Inferior parietal cortex (tissue), 1 donor: ENCODE measurements around the gene EARS2.
"Not testable (repeated sequence)": the region's sequence is repeated elsewhere in the genome, so short reads cannot be mapped to it uniquely, and the experiment has no call there.

Experiments used
- DNase-seq: peaks from one replicate; pipeline ENCODE4 v3.0.0-alpha.2; 2016; ENCODE audit errors: extremely low spot score

The EARS2 gene

DNA sequence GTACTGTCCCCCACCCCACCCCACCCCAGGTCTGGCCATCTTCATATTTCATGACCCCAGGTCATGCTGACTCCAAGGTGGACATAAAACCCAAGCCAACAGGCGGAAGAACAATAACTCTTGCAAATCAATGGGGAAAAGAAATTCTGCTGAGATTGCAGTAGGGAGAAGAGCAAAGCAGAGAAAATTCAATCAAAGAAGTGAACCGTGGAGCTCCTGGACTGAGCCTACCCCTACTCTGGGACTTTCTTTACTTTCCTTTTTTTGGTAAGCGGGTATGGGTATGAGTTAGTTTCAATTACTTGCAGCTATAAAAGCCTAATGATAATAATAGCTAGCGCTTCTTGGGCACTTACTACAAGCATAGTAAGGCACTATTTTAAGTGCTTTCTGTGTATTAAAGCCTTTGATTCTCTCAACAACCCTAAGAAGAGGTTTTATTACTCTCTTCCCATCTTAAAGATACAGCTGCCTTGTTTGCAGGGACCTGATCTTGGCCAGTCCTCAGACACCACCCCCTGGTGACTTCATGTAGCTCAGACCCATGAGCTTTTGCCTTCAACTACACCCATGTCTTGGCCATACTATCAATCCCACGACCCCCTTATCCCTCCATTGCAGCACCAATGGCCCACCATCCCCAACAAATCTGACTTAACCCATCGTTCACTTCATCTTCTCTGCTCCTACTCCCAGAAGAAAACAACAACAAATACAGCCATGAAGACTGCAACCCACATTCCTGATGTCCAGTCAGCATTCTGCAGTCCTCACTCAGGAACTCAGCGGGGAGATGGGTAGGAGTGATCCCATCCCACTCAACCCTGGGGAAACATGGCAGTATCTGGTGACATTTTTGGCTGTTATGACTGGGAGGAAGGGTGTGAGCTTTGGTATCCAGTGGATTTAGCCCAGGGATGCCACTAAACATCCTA is 51.2 kb downstream of the EARS2 start:
- no peak for DNase-seq

GRCh38 chr16:23505180-23505665 is 51.9 kb downstream of the EARS2 start:
- DNase-seq: no peak

GRCh38 chr16:23504453-23505179 is 52.5 kb downstream of the EARS2 start:
- no peak for DNase-seq

DNA sequence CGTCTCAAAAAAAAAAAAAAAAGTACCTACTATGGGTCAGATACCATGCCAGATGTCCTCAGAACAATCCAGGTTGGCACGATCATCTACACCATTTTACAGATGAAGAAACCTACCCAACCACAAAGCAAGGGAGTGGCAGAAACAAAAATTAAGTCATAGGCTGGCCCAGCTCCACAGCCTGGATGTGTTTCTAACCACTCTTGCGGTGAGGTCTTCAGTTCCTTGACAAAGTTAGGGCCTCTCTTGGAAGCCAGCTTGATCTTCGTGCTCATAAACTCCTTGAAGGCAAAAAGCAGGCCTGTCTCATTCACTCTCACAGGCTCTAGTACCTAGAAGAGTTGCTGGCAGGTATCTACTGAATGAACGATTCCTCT is 53.1 kb downstream of the EARS2 start:
- DNase-seq: no peak

DNA sequence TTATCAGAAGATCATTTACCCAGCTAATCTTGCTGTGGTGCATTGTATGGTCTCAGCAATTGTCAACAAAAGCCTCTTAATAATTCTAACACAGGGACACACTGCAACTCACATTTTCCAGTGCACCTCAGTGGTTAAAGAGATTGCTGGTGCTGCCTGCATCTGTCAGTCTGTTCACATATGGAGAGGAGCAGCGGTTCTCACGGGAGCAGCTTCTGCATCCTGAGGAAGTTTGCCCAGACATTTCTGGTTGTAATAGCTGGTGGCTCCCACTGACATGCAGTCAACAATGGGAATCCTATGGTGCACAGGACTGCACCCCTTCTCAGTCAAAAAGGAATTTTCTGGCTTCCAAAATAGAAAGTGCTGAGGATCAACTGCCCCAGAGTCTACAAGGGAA is 54.7 kb downstream of the EARS2 start:
- no peak for DNase-seq

DNA sequence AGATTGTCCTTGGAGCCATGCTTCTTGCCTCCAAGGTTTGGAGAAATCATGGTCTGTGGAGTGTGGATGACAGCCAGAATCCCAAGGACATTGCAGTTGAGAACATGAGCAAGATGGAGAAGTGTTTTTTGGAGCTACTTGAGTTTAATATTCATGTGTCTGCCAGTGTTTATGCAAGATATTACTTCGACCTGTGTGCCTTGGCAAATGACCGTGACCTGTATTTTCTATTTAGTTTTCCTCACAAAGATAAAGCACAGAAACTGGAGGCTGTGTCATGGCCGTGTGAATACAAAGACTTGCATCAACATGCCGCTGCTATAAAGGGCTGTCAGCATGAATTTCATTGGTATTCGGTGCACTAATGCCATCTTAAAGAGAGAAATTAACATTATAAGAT is 55.9 kb downstream of the EARS2 start:
- DNase-seq: no peak

- DNase-seq: no peak
Measured at GRCh38 chr16:23500862-23501225, 56.3 kb downstream of the EARS2 start.

GRCh38 chr16:23500212-23500861 is 56.8 kb downstream of the EARS2 start:
- no peak for DNase-seq

- DNase-seq: no peak
Measured at GRCh38 chr16:23499801-23500200, 57.3 kb downstream of the EARS2 start.

DNA sequence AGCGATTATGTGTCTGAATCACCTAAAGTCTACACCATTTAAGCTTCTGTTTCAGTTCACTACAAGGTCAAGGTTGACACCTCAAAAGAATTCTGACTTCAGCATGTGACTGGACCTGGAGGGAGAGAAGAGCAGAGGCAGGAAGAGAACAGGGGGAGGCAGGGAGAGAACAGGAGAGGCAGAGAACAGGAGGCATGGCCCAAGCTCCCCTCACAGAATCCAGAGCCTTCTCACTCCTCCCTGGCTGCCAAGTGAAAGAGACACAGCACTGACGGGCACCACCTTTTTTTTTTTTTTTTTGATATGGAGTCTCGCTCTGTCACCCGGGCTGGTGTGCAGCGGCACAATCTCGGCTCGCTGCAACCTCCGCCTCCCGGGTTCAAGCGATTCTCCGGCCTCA is 58.3 kb downstream of the EARS2 start:
- no peak for DNase-seq

DNA sequence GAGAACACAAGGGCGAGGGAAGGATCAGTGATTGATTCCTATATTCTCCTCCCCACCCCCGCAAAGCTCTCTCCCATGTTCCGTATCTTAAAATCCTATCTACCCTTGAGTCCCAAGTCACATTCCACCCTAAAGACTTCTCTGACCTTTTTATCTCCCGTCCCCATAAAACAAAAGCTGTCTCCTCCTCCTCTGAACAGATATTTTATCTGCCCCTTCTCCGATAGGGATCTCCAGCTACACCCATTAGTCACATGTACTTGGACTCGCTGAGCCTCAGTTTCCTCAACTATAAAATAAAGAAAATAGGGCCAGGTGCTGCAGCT is 59.6 kb downstream of the EARS2 start:
- DNase-seq: no peak

DNA sequence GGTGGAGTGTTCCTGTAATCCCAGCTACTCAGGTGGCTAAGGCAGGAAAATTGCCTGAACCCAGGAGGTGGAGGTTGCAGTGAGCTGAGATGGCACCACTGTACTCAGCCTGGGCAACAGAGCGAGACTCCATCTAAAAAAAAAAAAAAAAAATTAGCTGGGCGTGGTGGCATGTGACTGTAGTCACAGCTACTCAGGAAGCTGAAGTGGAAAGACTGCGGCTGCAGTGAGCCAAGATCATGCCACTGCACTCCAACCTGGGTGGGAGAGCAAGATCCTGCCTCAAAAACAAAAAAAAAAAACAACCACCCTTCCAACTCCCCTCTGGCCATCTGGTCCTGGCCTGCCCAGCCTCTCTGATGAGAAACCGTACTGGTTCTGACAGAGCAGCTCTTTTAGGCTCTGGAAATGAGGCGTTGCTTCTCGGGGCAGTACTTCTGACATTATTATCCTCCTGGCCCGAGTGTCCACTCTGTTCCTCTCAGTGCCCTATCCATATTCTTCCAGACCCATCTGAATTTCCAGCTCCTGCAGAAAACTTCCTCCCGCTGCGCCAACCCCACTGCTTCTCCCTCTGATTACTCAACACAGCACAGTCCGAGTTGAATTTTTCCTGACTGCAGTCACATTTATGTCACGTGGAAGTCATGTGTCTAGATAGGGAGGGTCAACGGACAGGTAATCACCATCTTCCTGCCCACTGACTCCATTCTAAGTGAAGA is 60.2 kb downstream of the EARS2 start:
- no peak for DNase-seq

DNA sequence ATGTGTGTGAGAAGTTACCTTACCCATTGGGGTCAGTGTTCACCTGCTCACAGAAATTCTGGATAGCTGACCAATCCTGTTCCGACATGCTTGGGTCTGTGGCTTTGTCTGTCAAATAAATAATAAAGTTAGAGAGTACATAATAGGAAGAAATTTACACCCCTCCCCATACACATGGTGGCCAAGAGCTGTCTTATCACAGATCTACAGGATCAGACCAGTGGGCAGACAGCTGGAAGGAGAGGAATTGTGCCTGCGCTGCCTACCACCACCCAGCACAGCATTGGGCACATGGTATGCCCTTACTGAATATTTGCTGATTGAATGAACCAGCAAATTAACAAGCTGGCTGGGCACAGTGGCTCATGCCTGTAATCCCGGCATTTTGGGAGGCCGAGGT is 61.5 kb downstream of the EARS2 start:
- no peak for DNase-seq

DNA sequence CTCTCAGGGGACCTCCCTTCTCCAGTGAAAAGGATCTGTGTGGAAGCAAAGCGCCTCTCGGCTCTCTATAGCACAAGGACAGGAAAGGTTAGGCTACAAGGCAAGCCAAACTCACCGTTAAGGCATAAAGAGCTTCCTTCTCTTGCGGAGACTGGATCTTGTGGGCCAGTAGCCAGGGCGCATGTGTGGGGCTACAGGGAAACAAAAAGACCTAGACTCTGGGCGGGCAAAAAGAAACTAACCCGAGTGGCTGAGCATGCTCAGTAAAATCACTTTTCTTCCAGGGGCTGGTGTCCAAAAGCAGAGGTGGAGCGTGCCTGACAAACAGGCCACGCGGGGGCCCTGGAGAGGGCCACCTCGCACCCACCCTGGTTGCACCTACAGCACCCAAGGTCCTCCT is 63.0 kb downstream of the EARS2 start:
- DNase-seq: no peak

GRCh38 chr16:23491490-23492391 is 65.4 kb downstream of the EARS2 start:
- DNase-seq: no peak

GRCh38 chr16:23486480-23486879 is 70.7 kb downstream of the EARS2 start:
- DNase-seq: no peak

- no peak for DNase-seq
Measured at GRCh38 chr16:23485841-23486240, 71.3 kb downstream of the EARS2 start.

GRCh38 chr16:23485257-23485614 is 71.9 kb downstream of the EARS2 start:
- no peak for DNase-seq

GRCh38 chr16:23484510-23485256 is 72.5 kb downstream of the EARS2 start:
- DNase-seq: no peak

- DNase-seq: not testable (repeated sequence)
Measured at GRCh38 chr16:23483492-23483891, 73.7 kb downstream of the EARS2 start.
